Measurements from ENCODE around the gene LRRC75A.
"Not testable (repeated sequence)": the region's sequence is repeated elsewhere in the genome, so short reads cannot be mapped to it uniquely, and the experiment has no call there.

DNA sequence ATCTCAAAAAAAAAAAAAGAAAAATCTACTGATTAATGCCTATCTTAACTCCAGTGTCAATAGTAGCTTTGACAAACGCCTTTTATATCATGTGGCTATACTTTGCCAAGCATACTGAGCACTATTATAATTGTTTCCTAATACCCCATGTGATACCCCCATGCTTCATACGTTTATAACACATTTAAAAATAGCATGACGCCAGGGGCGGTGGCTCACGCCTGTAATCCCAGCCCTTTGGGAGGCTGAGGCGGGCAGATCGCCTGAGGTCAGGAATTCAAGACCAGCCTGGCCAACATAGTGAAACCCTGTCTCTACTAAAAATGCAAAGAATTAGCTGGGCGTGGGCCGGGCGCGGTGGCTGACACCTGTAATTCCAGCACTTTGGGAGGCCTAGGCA is 99.5 kb downstream of the LRRC75A start:
- TF ChIP-seq, protein P1, sequence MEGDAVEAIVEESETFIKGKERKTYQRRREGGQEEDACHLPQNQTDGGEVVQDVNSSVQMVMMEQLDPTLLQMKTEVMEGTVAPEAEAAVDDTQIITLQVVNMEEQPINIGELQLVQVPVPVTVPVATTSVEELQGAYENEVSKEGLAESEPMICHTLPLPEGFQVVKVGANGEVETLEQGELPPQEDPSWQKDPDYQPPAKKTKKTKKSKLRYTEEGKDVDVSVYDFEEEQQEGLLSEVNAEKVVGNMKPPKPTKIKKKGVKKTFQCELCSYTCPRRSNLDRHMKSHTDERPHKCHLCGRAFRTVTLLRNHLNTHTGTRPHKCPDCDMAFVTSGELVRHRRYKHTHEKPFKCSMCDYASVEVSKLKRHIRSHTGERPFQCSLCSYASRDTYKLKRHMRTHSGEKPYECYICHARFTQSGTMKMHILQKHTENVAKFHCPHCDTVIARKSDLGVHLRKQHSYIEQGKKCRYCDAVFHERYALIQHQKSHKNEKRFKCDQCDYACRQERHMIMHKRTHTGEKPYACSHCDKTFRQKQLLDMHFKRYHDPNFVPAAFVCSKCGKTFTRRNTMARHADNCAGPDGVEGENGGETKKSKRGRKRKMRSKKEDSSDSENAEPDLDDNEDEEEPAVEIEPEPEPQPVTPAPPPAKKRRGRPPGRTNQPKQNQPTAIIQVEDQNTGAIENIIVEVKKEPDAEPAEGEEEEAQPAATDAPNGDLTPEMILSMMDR (conservative IDR thresholded peaks at IDR 0.05; ENCODE audit: low read depth in 2 of 2) = not testable (repeated sequence)
- not testable (repeated sequence) for TF ChIP-seq CREB1 (CRISPR knock-in tag; IDR thresholded peaks at IDR 0.05; ENCODE audit: low read depth)
